Left lung (tissue), 10 donors: ENCODE data around the gene RAB14. TPM values are rescaled to one million over a fixed set of nuclear protein-coding genes. Genes with fewer than 3 reads are reported as not detected.

ENCODE experiments used
- ATAC-seq: fragments of 200-7000 bp; cut with Tn5 transposase; one replicate; pipeline ENCODE4 v1.9.1; 2020; ENCODE audit warnings: moderate library complexity
- DNase-seq, 4 donors: peaks; one replicate each; pipeline ENCODE4 v3.0.0-alpha.2; 2013 to 2020
- H3K27ac ChIP-seq, 2 donors: fragments of 200-600 bp; sonication (generic) in 1 of 2; one replicate each; pipeline versions ENCODE4 v1.5.0 to v1.8.0; 2020 to 2021
- H3K27me3 ChIP-seq, 2 donors: fragments of 200-600 bp; sonication (generic) in 1 of 2; one replicate each; pipeline versions ENCODE4 v1.5.0 to v1.8.0; 2020 to 2021
- H3K36me3 ChIP-seq, 2 donors: fragments of 200-600 bp; sonication (generic) in 1 of 2; one replicate each; pipeline versions ENCODE4 v1.5.0 to v1.8.0; 2020 to 2021
- H3K4me1 ChIP-seq, 2 donors: fragments of 200-600 bp; one replicate each; pipeline ENCODE4 v1.8.0; 2021
- H3K4me3 ChIP-seq, 2 donors: fragments of 200-600 bp; sonication (generic) in 1 of 2; one replicate each; pipeline versions ENCODE4 v1.5.0 to v1.8.0; 2020 to 2021; ENCODE audit warnings: mild to moderate bottlenecking in 1 of 2
- H3K9me3 ChIP-seq, 2 donors: fragments of 200-600 bp; sonication (generic) in 1 of 2; one replicate each; pipeline versions ENCODE4 v1.5.0 to v1.8.0; 2020 to 2021
- intact Hi-C, 2 donors: fragments of 100-400 bp; cut with DNase I; formaldehyde crosslinking; loops; one replicate each; pipeline versions ENCODE4 v1.11.2 to v1.14.2; 2022
- polyA plus RNA-seq, 6 donors: library from polyadenylated mRNA; unstranded; fragments of 120-200 nt; gene quantifications; one replicate each; pipeline ENCODE4 v1.2.1, GENCODE V29; 2013; ENCODE audit not compliant: insufficient read length in 6 of 6
- total RNA-seq, 2 donors: library from RNA; stranded (reverse); fragmentation: NEBNext Ultra II Directional; extraction: Animal tissue kit (Norgen Biotek cat#: 25700); gene quantifications; one replicate each; pipeline ENCODE4 v1.2.1, GENCODE V29; 2021
- TF ChIP-seq, protein P1 (sequence below), 2 donors: fragments of 200-600 bp; sonication (generic) in 1 of 2; IDR thresholded peaks; one replicate each; pipeline versions ENCODE4 v1.5.0 to v1.8.0; 2021; ENCODE audit warnings: antibody characterized with exemption in 2 of 2
- donor health status: DM: no; HTN: yes; CAD: no.
- donor health status: DM: no; HTN: no; CAD: no.

RAB14 gene
- total and polyA plus RNA-seq, 8 donors = 81.0 to 111 (median 89.5) TPM

DNA sequence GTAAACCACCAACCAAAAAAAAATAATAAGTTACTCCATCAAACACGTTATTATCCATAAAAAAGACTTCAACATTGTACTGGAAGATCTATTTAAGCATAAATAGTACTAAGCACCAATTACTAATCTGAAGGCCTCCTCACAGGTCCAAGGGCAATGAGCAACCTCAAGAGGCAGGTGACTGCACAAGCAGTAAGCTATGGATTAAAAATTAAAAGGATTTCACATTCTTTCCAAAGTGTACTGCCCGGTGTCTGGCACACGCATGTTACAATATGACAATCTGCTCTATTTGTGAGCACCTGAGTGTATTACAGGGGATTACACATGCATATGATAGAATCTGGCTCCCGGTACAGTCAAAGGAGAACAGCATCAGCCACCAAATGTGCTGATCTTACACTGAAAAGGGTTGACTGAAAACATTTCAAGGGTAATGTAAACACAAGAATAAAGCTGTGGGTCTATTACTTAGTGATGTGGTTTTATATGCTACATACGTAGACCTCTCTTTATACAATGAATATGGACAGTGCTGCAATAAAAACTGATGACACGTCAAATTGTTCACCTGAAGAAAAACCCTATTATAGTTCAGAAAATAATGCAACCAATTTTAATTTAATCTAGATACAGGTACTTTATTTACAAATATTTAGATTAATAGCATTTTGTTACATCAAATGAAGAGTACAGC is 22.8 kb downstream of the RAB14 start:
- peaks cover 8 to 28% of the 10 kb centered on the region in 2 donors for H3K4me1 ChIP-seq
- intact Hi-C loops = no loop called here
- no peak overlapping the region for H3K27ac ChIP-seq
- TF ChIP-seq, protein P1, sequence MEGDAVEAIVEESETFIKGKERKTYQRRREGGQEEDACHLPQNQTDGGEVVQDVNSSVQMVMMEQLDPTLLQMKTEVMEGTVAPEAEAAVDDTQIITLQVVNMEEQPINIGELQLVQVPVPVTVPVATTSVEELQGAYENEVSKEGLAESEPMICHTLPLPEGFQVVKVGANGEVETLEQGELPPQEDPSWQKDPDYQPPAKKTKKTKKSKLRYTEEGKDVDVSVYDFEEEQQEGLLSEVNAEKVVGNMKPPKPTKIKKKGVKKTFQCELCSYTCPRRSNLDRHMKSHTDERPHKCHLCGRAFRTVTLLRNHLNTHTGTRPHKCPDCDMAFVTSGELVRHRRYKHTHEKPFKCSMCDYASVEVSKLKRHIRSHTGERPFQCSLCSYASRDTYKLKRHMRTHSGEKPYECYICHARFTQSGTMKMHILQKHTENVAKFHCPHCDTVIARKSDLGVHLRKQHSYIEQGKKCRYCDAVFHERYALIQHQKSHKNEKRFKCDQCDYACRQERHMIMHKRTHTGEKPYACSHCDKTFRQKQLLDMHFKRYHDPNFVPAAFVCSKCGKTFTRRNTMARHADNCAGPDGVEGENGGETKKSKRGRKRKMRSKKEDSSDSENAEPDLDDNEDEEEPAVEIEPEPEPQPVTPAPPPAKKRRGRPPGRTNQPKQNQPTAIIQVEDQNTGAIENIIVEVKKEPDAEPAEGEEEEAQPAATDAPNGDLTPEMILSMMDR (IDR thresholded peaks at IDR 0.05) = no peak
- H3K27me3 ChIP-seq = no peaks in the 10 kb centered on the region
- ATAC-seq = peak; percentile 39
- H3K36me3 ChIP-seq = peaks cover 0 to 80% of the 10 kb centered on the region in 2 donors
- no peaks in the 10 kb centered on the region for H3K9me3 ChIP-seq
- no peak for DNase-seq
- H3K4me3 ChIP-seq = no peak overlapping the region

DNA sequence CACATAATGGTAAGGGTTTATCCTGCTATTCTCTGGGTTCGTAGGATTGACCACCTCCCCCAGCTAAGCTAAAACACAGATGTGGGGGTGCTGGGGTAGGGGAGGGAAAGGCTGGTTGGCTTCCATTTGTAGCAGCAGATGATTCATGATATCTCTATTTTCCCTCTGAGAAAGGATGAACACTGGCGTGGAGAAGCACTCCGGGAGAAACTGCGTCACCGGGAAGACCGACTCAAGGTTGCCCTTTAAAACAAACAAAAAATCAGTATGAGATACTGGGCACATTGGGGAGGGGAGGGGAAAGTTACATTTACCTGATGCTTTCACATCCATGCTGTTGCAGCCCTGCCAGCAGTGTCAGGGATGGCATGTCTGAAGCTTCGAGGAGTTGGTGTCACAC is 28.2 kb downstream of the RAB14 start:
- Histone ChIP-seq H3K9me3 (no peaks in the 10 kb centered on the region), H3K36me3 (peaks cover 0 to 95% of the 10 kb centered on the region in 2 donors), H3K4me3 (no peak overlapping the region), H3K27ac (no peak overlapping the region), H3K4me1 (peaks cover 0 to 9% of the 10 kb centered on the region in 2 donors), H3K27me3 (no peaks in the 10 kb centered on the region)
- TF ChIP-seq, protein P1 (IDR thresholded peaks at IDR 0.05) = no peak
- intact Hi-C loops = no loop called here
- ATAC-seq = no peak
- DNase-seq = no peak

- Histone ChIP-seq H3K4me1 (peaks cover 0 to 9% of the 10 kb centered on the region in 2 donors), H3K4me3 (no peak overlapping the region), H3K27me3 (no peaks in the 10 kb centered on the region), H3K36me3 (peaks cover 0 to 95% of the 10 kb centered on the region in 2 donors), H3K27ac (no peak overlapping the region), H3K9me3 (no peaks in the 10 kb centered on the region)
- ATAC-seq = no peak
- no peak for DNase-seq
- intact Hi-C loops = no loop called here
- TF ChIP-seq, protein P1 (IDR thresholded peaks at IDR 0.05) = no peak
These were observed 28.8 kb downstream of the RAB14 start for GRCh38 chr9:121172726-121173487.

DNA sequence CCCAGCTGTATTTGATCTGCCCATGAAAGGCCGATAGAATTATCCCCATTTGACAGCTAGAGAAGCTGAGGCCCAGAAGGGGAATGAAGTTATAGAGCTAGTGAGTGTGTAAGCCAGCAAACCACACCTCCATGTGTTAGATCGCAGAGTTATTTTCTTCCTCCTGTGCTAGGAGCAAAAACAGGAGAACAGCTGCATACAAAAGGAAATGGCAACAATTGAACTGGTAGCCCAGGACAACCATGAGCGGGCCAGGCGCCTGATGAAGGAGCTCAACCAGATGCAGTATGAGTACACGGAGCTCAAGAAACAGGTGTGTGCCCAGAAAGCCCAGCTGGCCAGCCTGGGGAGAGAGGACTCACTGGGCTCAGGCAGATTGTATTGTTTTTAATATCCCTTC is 30.4 kb downstream of the RAB14 start:
- TF ChIP-seq, protein P1 (IDR thresholded peaks at IDR 0.05) = no peak
- DNase-seq = no peak
- Histone ChIP-seq H3K9me3 (no peaks in the 10 kb centered on the region), H3K27ac (no peak overlapping the region), H3K36me3 (peaks cover 0 to 97% of the 10 kb centered on the region in 2 donors), H3K4me3 (no peak overlapping the region), H3K4me1 (peaks cover 0 to 9% of the 10 kb centered on the region in 2 donors), H3K27me3 (no peaks in the 10 kb centered on the region)
- intact Hi-C loops = no loop called here
- no peak for ATAC-seq

DNA sequence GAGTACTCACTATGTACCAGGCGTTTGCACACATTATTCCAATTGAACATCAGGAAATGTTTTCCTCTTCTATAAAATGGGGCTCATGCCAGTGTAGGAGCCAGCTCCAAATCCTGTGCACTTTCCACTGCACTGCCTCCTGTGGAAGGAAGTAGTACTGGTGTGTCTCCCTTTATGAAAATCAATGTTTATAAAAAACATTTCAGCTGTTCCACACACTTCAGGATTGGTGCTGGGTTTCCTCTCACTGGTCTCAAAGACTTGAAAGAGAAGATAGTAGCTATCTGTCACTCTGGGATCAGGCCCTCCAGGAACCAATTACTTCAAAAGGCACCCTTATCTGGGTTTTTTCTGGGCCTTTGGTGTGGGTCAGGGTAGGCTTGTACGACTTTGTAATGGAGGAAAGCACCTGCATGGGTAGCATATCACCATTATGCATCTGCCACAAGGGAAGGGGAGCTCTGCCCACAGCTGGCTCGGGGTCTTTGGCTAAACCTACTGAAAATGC is 32.5 kb downstream of the RAB14 start:
- H3K27me3 ChIP-seq = no peaks in the 10 kb centered on the region
- ATAC-seq (peak; percentile 84), DNase-seq (no peak)
- no peak overlapping the region for H3K27ac ChIP-seq
- H3K4me1 ChIP-seq = peaks cover 0 to 9% of the 10 kb centered on the region in 2 donors
- H3K9me3 ChIP-seq = no peaks in the 10 kb centered on the region
- intact Hi-C loops = no loop called here
- H3K4me3 ChIP-seq = no peak overlapping the region
- peaks cover 0 to 98% of the 10 kb centered on the region in 2 donors for H3K36me3 ChIP-seq
- TF ChIP-seq, protein P1 (IDR thresholded peaks at IDR 0.05) = peak; percentile 35 to 40
